Heart left ventricle (tissue), 16 donors: Measurements from ENCODE around the gene IFNAR1. TPM values are rescaled to one million over a fixed set of nuclear protein-coding genes. Genes with fewer than 3 reads are reported as not detected.

Experiments
- ATAC-seq, 4 donors: fragments of 200-7000 bp; cut with Tn5 transposase; one replicate each; pipeline ENCODE4 v1.9.1; 2020 to 2022; ENCODE audit warnings: moderate library complexity in 4 of 4, mild to moderate bottlenecking in 3 of 4, moderate number of reproducible peaks in 1 of 4
- DNase-seq, 5 donors: peaks; one replicate each; pipeline ENCODE4 v3.0.0-alpha.2; 2020
- H3K27ac ChIP-seq, 12 donors: fragments of 200-600 bp; sonication (generic) in 4 of 12; one replicate each; pipeline versions ENCODE4 v1.5.0 to v1.8.0; 2016 to 2022; ENCODE audit warnings: mild to moderate bottlenecking in 2 of 12
- H3K27me3 ChIP-seq, 9 donors: fragments of 200-600 bp; sonication (generic) in 2 of 9; one replicate each; pipeline versions ENCODE4 v1.5.1 to v1.8.0; 2016 to 2022; ENCODE audit warnings: mild to moderate bottlenecking in 3 of 9
- H3K36me3 ChIP-seq, 9 donors: fragments of 200-600 bp; sonication (generic) in 2 of 9; one replicate each; pipeline versions ENCODE4 v1.5.0 to v1.8.0; 2018 to 2022; ENCODE audit warnings: mild to moderate bottlenecking in 2 of 9
- H3K4me1 ChIP-seq, 12 donors: fragments of 200-600 bp; sonication (generic) in 4 of 12; one replicate each; pipeline versions ENCODE4 v1.5.0 to v1.8.0; 2016 to 2022; ENCODE audit warnings: mild to moderate bottlenecking in 3 of 12
- H3K4me3 ChIP-seq, 12 donors: fragments of 200-600 bp; sonication (generic) in 4 of 12; one replicate each; pipeline versions ENCODE4 v1.5.0 to v1.8.0; 2017 to 2022; ENCODE audit warnings: mild to moderate bottlenecking in 9 of 12, moderate library complexity in 4 of 12
- H3K9me3 ChIP-seq, 12 donors: fragments of 200-600 bp; sonication (generic) in 4 of 12; one replicate each; pipeline versions ENCODE4 v1.5.0 to v1.8.0; 2016 to 2022; ENCODE audit warnings: mild to moderate bottlenecking in 1 of 12
- CTCF ChIP-seq, 12 donors: fragments of 200-600 bp; sonication (generic) in 4 of 12; IDR thresholded peaks; one replicate each; pipeline versions ENCODE4 v1.5.0 to v1.8.0; 2018 to 2022; ENCODE audit warnings: antibody characterized with exemption in 12 of 12, mild to moderate bottlenecking in 5 of 12
- POLR2A ChIP-seq, 2 donors: fragments of 450-650 bp; IDR thresholded peaks; one replicate each; pipeline ENCODE4 v1.6.1; 2017; ENCODE audit warnings: antibody characterized with exemption in 2 of 2, mild to moderate bottlenecking in 2 of 2, moderate library complexity in 2 of 2
- WGBS, 4 donors: extraction: QIAGEN DNeasy Blood & Tissue Kit in 2 of 4; methylation state at CpG; one replicate each; pipeline versions ENCODE4 v1.1.5 to v1.1.7; 2013 to 2018; 5-methylcytosine and 5-hydroxymethylcytosine counted together
- intact Hi-C, 10 donors: fragments of 100-400 bp; cut with DNase I; formaldehyde crosslinking; loops; one replicate each; pipeline versions ENCODE4 v1.11.1 to v1.14.2; 2022
- long read RNA-seq, 3 donors: library from polyadenylated mRNA; unstranded; transcript quantifications; one replicate each; pipeline ENCODE4 v2.0.0, GENCODE V29; 2020 to 2021
- polyA plus RNA-seq, 2 donors: library from polyadenylated mRNA; stranded (reverse); fragments of 200-250 nt; gene quantifications; one replicate each; pipeline ENCODE4 v1.2.3, GENCODE V29; 2013
- total RNA-seq, 9 donors: library from RNA; depleted of rRNA in 2 of 9; stranded (reverse); fragments of >200 nt in 2 of 9; fragmentation: NEBNext Ultra II Directional in 3 of 9; extraction: Animal tissue kit (Norgen Biotek cat#: 25700) in 3 of 9; gene quantifications; one replicate each; pipeline versions ENCODE4 v1.1.0 to v1.2.4, GENCODE V29; 2016 to 2023
- donor health status: ischemic (EF 13 %, LVEDD 7.1; RV severe dilation, severe dysfunction).
- donor health status: healthy with polysubstance abuse.
- donor health status: DM: no; HTN: yes; CAD: no.
- donor health status: DM: no; HTN: no; CAD: no.
- donor health status: ischemic (EF 25% LVEDD 6.9; RV normal size, moderate dysfunction).
- donor health status: ischemic (EF 25% LVEDD 5.7; RV mildly dilated, moderate dysfunction).
- donor health status: healthy.
- donor health status: DM: yes; HTN: yes; CAD: no.
- donor health status: ischemic (EF 35%, LVEDD 5.7; RV mildly dilated, moderate dysfunction).
- donor health status: nonischemic (EF 11% LVEDD 7.7; RV severe dilation, severe dysfunction).
- donor health status: DM: yes; HTN: yes; CAD: no.
- donor health status: PGD.
- donor health status: ischemic (EF 29% LVEDD 5.4; RV normal size, mild dysfunction).
- donor health status: nonischemic (EF 23%, LVEDD 6.1; RV moderate dilation, normal function).

The IFNAR1 gene
- total RNA-seq: 10 to 100 TPM; 15.6 to 38.9 (median 22.5) TPM
- 10 to 100 TPM in 1 of 2 donors, 1 to 10 TPM in 1; 6.5 to 35.9 TPM for polyA plus RNA-seq
- long read RNA-seq, donor 1, full-length matches to known transcripts: 17 of 25 reads
- long read RNA-seq, donor 1, partial matches to known transcripts: 3 of 25 reads
- long read RNA-seq, donor 1, other reads (novel, unspliced or antisense): 5 of 25 reads
- long read RNA-seq, donor 2, full-length matches to known transcripts: 60 of 89 reads
- long read RNA-seq, donor 2, partial matches to known transcripts: 16 of 89 reads
- long read RNA-seq, donor 2, other reads (novel, unspliced or antisense): 13 of 89 reads
- long read RNA-seq, donor 3, full-length matches to known transcripts: 14 of 21 reads
- long read RNA-seq, donor 3, partial matches to known transcripts: 2 of 21 reads
- long read RNA-seq, donor 3, other reads (novel, unspliced or antisense): 5 of 21 reads

GRCh38 chr21:33324291-33325221 lies at the start of gene IFNAR1:
Gene IFNAR1 (plus strand): TSS chr21:33324970. CDS start chr21:33325056, 86 bp downstream.
- Histone ChIP-seq H3K27me3 (no peaks in the 10 kb centered on the region), H3K4me1 (peaks cover 10 to 48% (median 30%) of the 10 kb centered on the region in 12 donors), H3K27ac (peak within 1 kb of the TSS; percentile 92 to 100 (median 99)), H3K9me3 (no peaks in the 10 kb centered on the region), H3K4me3 (peak within 1 kb of the TSS; percentile 68 to 100 (median 94)), H3K36me3 (no peaks in the 10 kb centered on the region)
- intact Hi-C loops: loop anchor here in 4 of 10 donors (1.0 to 10.0 kb wide), 5 partner anchors 36 to 70 kb away; partner anchors contain the start of gene IL10RB (in 1 of the 4)
- DNase-seq (peak; percentile 98 to 99 (median 99)), ATAC-seq (peak; percentile 98 to 100 (median 100))
- 0% methylated on average over 70 to 86 of the region's 86 CpGs for WGBS, 4 donors
- TF ChIP-seq POLR2A (IDR thresholded peaks at IDR 0.05) (peak in 1 of 2 donors; percentile 78), CTCF (IDR thresholded peaks at IDR 0.05) (peak in 1 of 12 donors; percentile 7)

- H3K4me1 ChIP-seq: peaks cover 0 to 3% (median 0%) of the 10 kb centered on the region in 12 donors
- 77 to 79% (median 78%) methylated on average over 2 of the region's 2 CpGs for WGBS, 4 donors
- no peak overlapping the region for H3K4me3 ChIP-seq
- H3K27ac ChIP-seq: no peak overlapping the region
- ATAC-seq (no peak), DNase-seq (no peak)
- H3K36me3 ChIP-seq: peaks cover 0 to 92% (median 50%) of the 10 kb centered on the region in 9 donors
- no peaks in the 10 kb centered on the region for H3K27me3 ChIP-seq
- TF ChIP-seq CTCF (IDR thresholded peaks at IDR 0.05): no peak
- TF ChIP-seq POLR2A (IDR thresholded peaks at IDR 0.05): no peak
- H3K9me3 ChIP-seq: peaks cover 0 to 14% (median 0%) of the 10 kb centered on the region in 12 donors
- intact Hi-C loops: no loop called here
Observed at GRCh38 chr21:33278721-33279120, 46.0 kb upstream of the IFNAR1 start.

- no peak for ATAC-seq
- H3K36me3 ChIP-seq: peaks cover 0 to 92% (median 54%) of the 10 kb centered on the region in 9 donors
Observed at GRCh38 chr21:33279330-33279820, 45.4 kb upstream of the IFNAR1 start.

More at GRCh38 chr21:33279330-33279820, 45.4 kb upstream of the IFNAR1 start:
- intact Hi-C loops: no loop called here
- Histone ChIP-seq H3K9me3 (peaks cover 0 to 14% (median 0%) of the 10 kb centered on the region in 12 donors), H3K27me3 (no peaks in the 10 kb centered on the region), H3K4me3 (no peak overlapping the region), H3K4me1 (peaks cover 0 to 3% (median 0%) of the 10 kb centered on the region in 12 donors), H3K27ac (no peak overlapping the region)
- no peak for DNase-seq
- 80 to 99% (median 97%) methylated on average over 3 of the region's 3 CpGs for WGBS, 4 donors
- TF ChIP-seq CTCF (IDR thresholded peaks at IDR 0.05) (no peak), POLR2A (IDR thresholded peaks at IDR 0.05) (no peak)
